NCI-H2196 treated with DMSO at 0.1 percent for 48 hours (cell line): Measurements from ENCODE around the gene TMEM89.

ENCODE experiments used
- DNase-seq: peaks from one replicate; lab custom pipeline; 2025; ENCODE audit not compliant: unreplicated experiment; lab: John Stamatoyannopoulos, UW

Gene TMEM89

DNA sequence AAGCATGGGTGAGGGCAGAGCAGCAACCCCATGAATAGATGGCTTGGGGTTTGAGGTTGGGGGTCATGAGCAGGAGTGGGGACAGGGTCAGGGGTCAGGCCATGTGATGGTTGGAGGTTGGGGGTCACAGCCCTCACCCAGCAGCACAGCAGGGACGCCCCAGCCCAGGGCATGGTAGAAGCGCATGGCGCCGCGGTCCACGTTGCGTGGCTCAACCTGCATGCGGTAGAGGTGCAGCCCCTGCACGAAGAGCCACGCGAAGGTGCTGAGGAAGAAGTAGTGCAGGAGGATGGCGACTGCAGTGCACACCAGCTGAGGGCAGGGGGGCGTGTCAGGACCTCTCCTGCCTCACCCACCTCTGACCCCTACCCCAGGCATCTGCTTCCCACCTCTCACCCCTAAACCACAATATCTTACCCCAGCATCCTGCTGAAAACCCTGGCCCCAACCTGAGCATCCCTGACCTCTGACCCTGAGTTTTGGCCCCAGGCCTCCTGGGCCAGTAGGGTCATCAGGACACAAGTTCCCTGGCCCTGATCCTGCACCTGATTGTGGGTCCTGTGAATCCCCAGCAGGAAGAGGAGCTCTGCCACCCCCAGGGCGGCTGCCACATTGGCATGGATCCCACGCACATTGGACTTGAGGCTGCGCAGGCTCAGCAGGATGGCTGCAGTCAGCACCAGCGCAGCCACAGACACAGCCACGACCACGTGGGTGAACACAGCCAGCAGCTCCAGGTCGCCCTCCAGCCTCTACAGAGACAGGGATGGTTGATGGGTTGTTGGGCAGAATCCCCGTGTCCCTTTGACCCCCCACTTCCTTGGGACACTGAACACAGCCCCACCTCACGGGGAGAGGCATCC, 23.6 kb upstream of the TMEM89 start:
- no peak for DNase-seq

DNA sequence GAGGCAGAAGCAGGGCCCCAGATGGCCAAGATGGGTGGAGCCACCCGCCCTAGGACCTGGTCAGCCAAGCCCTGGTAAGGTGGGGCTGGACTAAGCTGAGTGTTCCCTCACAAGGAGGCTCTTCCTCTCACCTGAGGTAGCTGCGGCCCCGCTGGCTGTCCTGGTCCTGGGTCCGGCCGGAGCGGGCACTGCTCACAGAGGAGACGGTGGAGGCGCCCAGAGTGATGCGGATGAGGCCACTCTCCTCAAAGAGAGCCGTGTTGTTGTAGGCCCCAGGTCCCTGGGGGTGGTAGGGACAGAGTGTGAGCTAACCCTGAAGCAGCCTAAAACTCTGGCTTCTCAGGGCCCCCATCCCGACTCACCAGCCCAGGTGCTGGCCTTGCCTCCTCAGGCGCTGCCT, 21.0 kb upstream of the TMEM89 start:
- DNase-seq, result no peak

GRCh38 chr3:48641396-48641795, 19.8 kb upstream of the TMEM89 start:
- DNase-seq, result no peak

- DNase-seq, result no peak
These were observed 18.5 kb upstream of the TMEM89 start for GRCh38 chr3:48639944-48640606.

DNA sequence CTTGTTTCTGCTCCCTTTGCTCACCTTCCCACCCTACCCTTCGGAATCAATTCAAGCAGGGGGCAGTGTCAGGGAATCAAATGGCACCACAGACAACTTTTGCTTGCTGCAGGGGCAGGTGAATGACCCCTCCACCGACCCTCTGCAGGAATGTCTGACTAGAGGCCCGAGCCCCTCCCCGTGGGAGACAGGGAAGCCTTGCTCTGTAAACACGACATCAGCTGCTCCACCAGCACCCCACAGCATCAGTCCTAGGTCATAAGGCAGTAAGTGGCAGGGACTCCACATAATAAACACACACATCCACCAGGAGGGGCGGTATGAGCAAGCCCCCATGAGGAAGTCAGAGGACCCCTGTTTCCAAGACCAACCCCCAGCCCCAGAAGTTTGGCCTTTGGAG, 15.7 kb upstream of the TMEM89 start:
- no peak for DNase-seq

DNA sequence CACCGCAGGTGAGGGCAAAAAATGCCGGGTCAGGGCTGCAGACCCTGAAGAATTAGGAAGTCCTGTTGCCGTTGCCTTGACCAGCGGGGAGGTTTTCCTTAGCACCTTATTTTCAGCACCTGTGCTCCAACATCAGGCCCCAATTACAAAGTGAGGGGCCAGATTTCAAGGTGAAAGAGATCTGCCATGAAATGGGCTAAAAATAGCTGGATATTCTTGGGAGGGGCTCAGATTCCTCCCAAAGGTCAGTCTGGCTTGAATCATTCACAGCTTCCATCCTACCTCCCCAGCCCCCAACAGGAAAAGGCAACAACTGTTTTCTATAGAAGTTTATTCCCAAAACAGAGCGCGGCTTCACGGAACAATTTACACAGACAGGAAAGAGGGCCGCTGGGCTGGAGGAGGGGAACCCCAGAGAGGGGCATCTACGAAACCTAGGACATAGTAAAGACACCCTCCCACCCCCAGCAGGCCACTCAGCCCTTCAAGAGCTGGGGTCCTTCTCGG, 14.6 kb upstream of the TMEM89 start:
- DNase-seq, result no peak

DNA sequence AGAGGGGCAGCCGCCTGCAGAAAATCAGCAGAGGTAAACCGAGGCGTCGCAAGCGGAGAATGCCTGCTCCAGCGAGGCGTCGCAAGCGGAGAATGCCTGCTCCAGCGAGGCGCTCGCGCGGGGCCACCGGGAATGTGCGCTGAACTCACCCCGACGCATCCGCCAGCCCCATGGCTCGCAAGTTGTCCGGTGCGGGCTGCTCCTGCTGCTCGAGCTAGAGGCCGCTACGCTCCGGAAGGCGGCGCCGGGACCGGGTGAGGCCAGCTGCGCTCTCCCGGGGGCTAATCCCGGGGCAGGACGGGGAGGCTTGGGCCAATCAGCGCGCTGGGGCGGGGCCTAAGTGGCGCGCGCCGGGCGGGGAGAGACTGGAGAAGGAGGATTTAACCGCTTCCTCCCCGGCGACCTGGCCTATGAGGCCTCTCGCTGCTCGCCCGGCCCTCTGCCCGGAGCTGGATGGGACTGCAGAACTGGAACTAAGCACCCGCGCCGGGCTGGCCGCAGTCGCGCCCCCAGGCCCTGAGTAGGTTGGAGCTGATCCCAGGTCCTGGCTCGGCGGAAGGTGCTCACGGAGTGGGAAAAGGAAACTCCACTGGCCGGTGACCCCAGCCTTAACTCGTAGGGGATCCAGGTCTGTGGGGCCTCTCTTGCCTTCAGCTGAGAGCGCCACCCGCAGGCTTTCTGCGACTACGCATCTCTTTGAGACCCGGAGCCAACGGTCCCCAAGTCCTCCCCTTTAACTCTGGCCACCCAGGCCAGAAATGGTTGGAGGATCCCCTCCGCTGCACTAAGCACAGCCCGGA, 13.9 kb upstream of the TMEM89 start, which contains the start of gene SLC26A6:
Gene SLC26A6 (minus strand): TSS at position 240 of the 800 bp plus-strand sequence. CDS start 68 bp downstream, at position 172.
- DNase-seq, result peak; percentile 60

- no peak for DNase-seq
These were observed 13.2 kb upstream of the TMEM89 start for GRCh38 chr3:48634661-48635221.

- DNase-seq, result no peak
These were observed 12.2 kb upstream of the TMEM89 start for GRCh38 chr3:48633743-48634142.

- no peak for DNase-seq
These were observed 11.7 kb upstream of the TMEM89 start for GRCh38 chr3:48633256-48633655.

DNA sequence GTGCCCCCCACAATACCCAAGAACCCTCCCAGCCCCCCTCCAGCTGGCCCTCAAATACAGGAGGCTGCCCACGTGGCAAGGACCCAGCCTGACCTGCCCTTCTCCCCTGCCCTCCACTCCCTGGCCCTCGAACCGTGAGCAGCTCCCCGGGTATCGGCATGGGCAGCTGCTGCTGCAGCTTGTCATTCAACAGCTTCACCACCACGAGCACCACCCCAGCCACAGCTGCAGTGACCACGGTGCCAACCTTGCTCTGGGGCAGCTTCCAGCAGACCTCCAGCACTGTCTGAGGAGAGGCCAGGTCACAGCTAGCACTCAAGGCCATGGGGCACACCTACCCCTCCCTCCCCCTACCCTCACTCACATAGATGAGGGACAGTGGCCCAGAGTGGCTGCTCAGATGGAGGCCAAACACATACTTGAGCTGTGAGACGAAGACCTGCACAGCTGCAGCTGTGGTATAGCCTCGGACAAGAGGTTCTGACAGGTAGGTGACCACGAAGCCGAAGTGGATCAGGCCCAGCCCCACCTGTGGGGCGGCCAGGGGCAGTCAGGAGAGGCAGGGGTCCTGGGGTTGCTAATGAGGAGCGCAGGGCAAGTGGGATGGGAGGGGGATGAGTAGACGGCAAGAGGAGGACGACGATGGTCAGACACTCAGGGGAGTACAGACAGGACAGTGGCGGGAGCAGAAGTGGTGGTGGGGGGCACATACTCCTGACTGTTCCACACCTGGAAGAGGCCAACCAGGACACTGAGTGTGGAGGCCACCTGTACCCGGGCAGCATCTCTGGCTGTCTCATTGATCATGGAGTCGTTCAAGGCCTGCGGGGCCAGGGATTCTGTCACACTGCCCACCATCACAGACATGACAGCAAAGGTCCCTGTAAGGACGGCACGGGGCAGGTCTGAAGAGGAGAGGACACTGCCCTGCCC, 10.2 kb upstream of the TMEM89 start:
- no peak for DNase-seq

GRCh38 chr3:48630833-48631232, 9.3 kb upstream of the TMEM89 start:
- DNase-seq, result no peak

GRCh38 chr3:48630407-48630806, 8.8 kb upstream of the TMEM89 start:
- no peak for DNase-seq

DNA sequence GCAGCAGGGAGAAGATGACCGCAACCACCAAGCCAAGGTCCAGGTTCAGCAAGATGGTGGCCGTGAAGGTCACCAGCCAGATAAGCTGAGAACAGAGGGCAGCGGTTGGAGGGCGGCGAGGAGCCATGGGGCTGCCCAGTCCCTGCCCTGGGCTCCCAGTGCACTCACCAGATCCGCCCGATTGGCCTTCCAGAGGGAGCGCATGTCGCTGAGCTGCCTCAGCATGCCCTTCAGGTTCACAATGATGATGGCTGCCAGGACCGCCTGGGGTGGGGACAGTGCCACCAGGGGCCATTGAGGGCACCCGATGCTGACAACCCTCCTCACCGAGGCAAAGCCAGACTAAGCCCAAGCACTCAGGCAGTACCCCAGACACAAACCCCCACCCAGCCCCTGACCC, 8.3 kb upstream of the TMEM89 start:
- DNase-seq, result no peak

DNA sequence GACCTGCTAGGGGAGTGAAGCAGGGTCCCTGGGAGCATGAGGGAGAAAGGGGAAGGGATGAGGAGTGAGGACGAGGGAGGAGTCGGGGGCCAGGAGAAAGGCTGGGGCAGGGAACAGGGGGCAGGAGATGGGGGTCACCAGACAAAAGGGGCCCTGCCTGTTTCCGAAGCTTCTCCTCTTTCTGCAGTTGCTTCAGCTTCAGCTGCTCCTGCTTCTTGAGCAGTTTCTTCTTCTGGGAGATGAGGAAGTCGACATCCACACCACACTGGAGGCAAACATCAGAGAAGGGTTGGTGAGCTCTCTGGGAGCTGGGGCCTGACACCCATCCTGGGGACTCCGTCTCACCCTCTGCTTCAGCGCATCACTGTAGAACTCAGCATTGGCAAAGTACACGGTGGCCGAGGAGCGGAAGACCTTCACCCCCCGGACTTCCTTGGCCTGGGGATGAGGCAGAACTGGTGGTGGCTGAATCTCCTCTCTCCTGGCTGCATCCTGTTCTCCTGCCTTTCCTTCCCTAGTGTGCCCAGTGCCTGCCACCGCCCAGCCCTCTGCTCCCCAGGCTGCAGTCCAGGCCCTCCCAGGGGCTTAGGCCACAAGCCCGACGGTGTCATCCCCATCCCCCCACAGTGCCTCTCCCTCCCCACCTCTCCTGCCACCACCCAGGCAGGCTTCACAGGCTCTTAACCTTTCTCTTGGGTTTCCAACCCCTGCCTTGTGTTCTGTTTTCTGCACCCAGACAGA, 6.9 kb upstream of the TMEM89 start:
- DNase-seq, result no peak

GRCh38 chr3:48625600-48625999, 4.0 kb upstream of the TMEM89 start:
- DNase-seq, result no peak

DNA sequence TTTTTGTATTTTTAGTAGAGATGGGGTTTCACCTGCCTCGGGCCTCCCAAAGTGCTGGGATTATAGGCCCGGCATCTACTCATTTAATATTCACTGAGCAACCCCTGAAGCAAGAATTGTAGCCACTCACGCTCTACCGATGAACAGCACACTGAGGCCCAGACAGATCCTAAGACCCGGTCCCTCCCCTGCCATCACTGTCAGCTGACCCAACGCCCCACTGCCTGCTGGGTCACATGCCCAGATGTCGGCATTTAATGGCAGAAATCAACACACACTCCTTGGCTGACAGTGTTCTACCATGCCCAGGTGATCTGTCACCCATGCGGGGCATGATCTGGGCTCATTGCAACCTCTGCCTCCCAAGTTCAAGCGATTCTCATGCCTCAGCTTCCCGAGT, 3.2 kb upstream of the TMEM89 start:
- DNase-seq, result no peak

- peak; percentile 48 for DNase-seq
These were observed 2.4 kb upstream of the TMEM89 start for GRCh38 chr3:48623851-48624547.
